IMR-90 (cell line): ENCODE measurements around the gene ANKRD55. TPM values are rescaled to one million over a fixed set of nuclear protein-coding genes. Genes with fewer than 3 reads are reported as not detected.

Source experiments
- ATAC-seq: fragments of 200-7000 bp; cut with Tn5 transposase; 2 replicates; pipeline ENCODE4 v1.9.1; 2020; ENCODE audit warnings: low read depth, mild to moderate bottlenecking, moderate library complexity
- BruUV-seq: library from RNA; stranded (reverse); fragments of 400-500 nt; replicated peaks from 2 replicates; lab custom pipeline; 2021; lab: Mats Ljungman, UMichigan
- CTCF ChIA-PET: fragments of 300-600 bp; formaldehyde crosslinking; extraction: SDS; loops from one replicate; lab custom pipeline; 2021; ENCODE audit warnings: antibody characterized with exemption; lab: Yijun Ruan, JAX
- POLR2A ChIA-PET: fragments of 300-600 bp; sonication (Branson Sonifier 250); formaldehyde crosslinking; loops from one replicate; lab custom pipeline; 2022; ENCODE audit warnings: antibody characterized with exemption; ENCODE audit not compliant: unreplicated experiment; lab: Charles Lee
- DNase-seq: peaks from one replicate; pipeline ENCODE4 v3.0.0; 2013
- H2AFZ ChIP-seq: replicated peaks from 2 replicates; pipeline ENCODE3; 2013; ENCODE audit warnings: low read length, mild to moderate bottlenecking; ENCODE audit not compliant: poor library complexity
- H2AK5ac ChIP-seq: 2 replicates; pipeline ENCODE4 v1.6.1; 2013; ENCODE audit warnings: low read depth, low read length, inconsistent platforms
- H2AK9ac ChIP-seq: replicated peaks from 2 replicates; pipeline ENCODE3; 2013; ENCODE audit warnings: mild to moderate bottlenecking, low read depth, low read length, moderate library complexity; ENCODE audit not compliant: poor library complexity
- H2BK120ac ChIP-seq: 2 replicates; pipeline ENCODE4 v1.6.1; 2013; ENCODE audit warnings: low read depth, low read length, inconsistent platforms
- H2BK15ac ChIP-seq: 3 replicates; pipeline ENCODE4 v1.6.1; 2013; ENCODE audit warnings: low read depth, low read length, inconsistent platforms
- H2BK20ac ChIP-seq: 2 replicates; pipeline ENCODE4 v1.6.1; 2013; ENCODE audit warnings: low read depth, mild to moderate bottlenecking, inconsistent platforms, low read length, moderate library complexity
- H2BK5ac ChIP-seq: 2 replicates; pipeline ENCODE4 v1.6.1; 2013; ENCODE audit warnings: mild to moderate bottlenecking, low read depth, low read length, inconsistent platforms; ENCODE audit not compliant: poor library complexity, severe bottlenecking
- H3K14ac ChIP-seq: replicated peaks from 2 replicates; pipeline ENCODE4 v1.6.1; 2013; ENCODE audit warnings: low read depth, low read length, inconsistent platforms
- H3K18ac ChIP-seq: 2 replicates; pipeline ENCODE4 v1.6.1; 2013; ENCODE audit warnings: low read depth, low read length, control low read depth
- H3K23ac ChIP-seq: 2 replicates; pipeline ENCODE4 v1.6.1; 2013; ENCODE audit warnings: low read depth, low read length, inconsistent platforms
- H3K27ac ChIP-seq: 2 replicates; pipeline ENCODE4 v1.5.1; 2013; ENCODE audit warnings: mild to moderate bottlenecking, control low read depth, low read length; ENCODE audit not compliant: insufficient read depth
- H3K27me3 ChIP-seq: 2 replicates; pipeline ENCODE4 v1.6.1; 2013; ENCODE audit warnings: low read length; ENCODE audit not compliant: control insufficient read depth, insufficient read depth
- H3K36me3 ChIP-seq: 2 replicates; pipeline ENCODE4 v1.6.1; 2013; ENCODE audit warnings: low read length, mixed read lengths; ENCODE audit not compliant: control insufficient read depth, insufficient read depth
- H3K4ac ChIP-seq: 2 replicates; pipeline ENCODE4 v1.6.1; 2013; ENCODE audit warnings: low read depth, low read length, inconsistent platforms
- H3K4me1 ChIP-seq: 2 replicates; pipeline ENCODE4 v1.6.1; 2013; ENCODE audit warnings: low read length, mixed read lengths; ENCODE audit not compliant: control insufficient read depth, insufficient read depth
- H3K4me2 ChIP-seq: 2 replicates; pipeline ENCODE4 v1.6.1; 2013; ENCODE audit warnings: low read depth, mild to moderate bottlenecking, control low read depth, low read length, moderate library complexity
- H3K4me3 ChIP-seq: 2 replicates; pipeline ENCODE4 v1.5.1; 2013; ENCODE audit warnings: low read depth, mild to moderate bottlenecking, control low read depth, low read length, moderate library complexity; ENCODE audit not compliant: insufficient read depth
- H3K56ac ChIP-seq: 2 replicates; pipeline ENCODE4 v1.6.1; 2013; ENCODE audit warnings: low read length, inconsistent platforms; ENCODE audit not compliant: insufficient read depth; ENCODE audit errors: extremely low read depth
- H3K79me1 ChIP-seq, 2 experiments: 2 replicates each; pipeline ENCODE4 v1.6.1; 2013; ENCODE audit warnings: low read length in 2 of 2, inconsistent platforms in 1 of 2, low read depth in 1 of 2
- H3K9ac ChIP-seq: 2 replicates; pipeline ENCODE4 v1.6.1; 2013; ENCODE audit warnings: low read depth, low read length, control low read depth
- H3K9me1 ChIP-seq: 2 replicates; pipeline ENCODE4 v1.6.1; 2013; ENCODE audit warnings: low read length, inconsistent platforms; ENCODE audit not compliant: insufficient read depth
- H3K9me3 ChIP-seq: 2 replicates; pipeline ENCODE4 v1.6.1; 2013; ENCODE audit warnings: low read length; ENCODE audit not compliant: control insufficient read depth, insufficient read depth
- H4K20me1 ChIP-seq: 2 replicates; pipeline ENCODE4 v1.6.1; 2013; ENCODE audit warnings: low read length, inconsistent platforms; ENCODE audit not compliant: insufficient read depth
- H4K5ac ChIP-seq: 2 replicates; pipeline ENCODE4 v1.6.1; 2013; ENCODE audit warnings: mild to moderate bottlenecking, low read depth, low read length, control low read depth
- H4K8ac ChIP-seq, 2 experiments: 2 replicates each; pipeline ENCODE4 v1.6.1; 2013; ENCODE audit warnings: low read depth in 2 of 2, low read length in 2 of 2, control low read depth in 1 of 2, inconsistent platforms in 1 of 2
- H4K91ac ChIP-seq: 2 replicates; pipeline ENCODE4 v1.6.1; 2013; ENCODE audit warnings: low read depth, low read length, inconsistent platforms; ENCODE audit not compliant: insufficient read depth
- FOS ChIP-seq: fragments of 150-350 bp; IDR thresholded peaks from 2 replicates; pipeline ENCODE4 v1.6.1; 2016; ENCODE audit warnings: low read depth, low read length
- MAFK ChIP-seq: IDR thresholded peaks from 2 replicates; pipeline ENCODE4 v1.6.1; 2012; ENCODE audit warnings: low read depth, low read length, improper control_type of control experiment
- MXI1 ChIP-seq: IDR thresholded peaks from 2 replicates; pipeline ENCODE4 v1.6.1; 2012; ENCODE audit warnings: low read depth, mild to moderate bottlenecking, low read length, moderate library complexity, borderline replicate concordance
- NFE2L2 ChIP-seq: fragments of 150-350 bp; IDR thresholded peaks from 2 replicates; pipeline ENCODE4 v1.6.1; 2016; ENCODE audit warnings: low read depth, mild to moderate bottlenecking, low read length
- POLR2A ChIP-seq: IDR thresholded peaks from 2 replicates; pipeline ENCODE4 v1.6.1; 2012; ENCODE audit warnings: mild to moderate bottlenecking, low read depth, low read length
- RCOR1 ChIP-seq: IDR thresholded peaks from 2 replicates; pipeline ENCODE4 v1.6.1; 2012; ENCODE audit warnings: mild to moderate bottlenecking, low read length, improper control_type of control experiment; ENCODE audit not compliant: insufficient replicate concordance
- RFX5 ChIP-seq: IDR thresholded peaks from 2 replicates; pipeline ENCODE4 v1.8.0; 2012; ENCODE audit warnings: low read depth, mild to moderate bottlenecking, low read length, moderate library complexity
- WGBS, 2 experiments: methylation state at CpG; one replicate each; pipeline versions ENCODE4 v1.1.5 to v1.1.7; 2013; ENCODE audit warnings: missing lambda C conversion rate in 2 of 2; ENCODE audit not compliant: insufficient read length in 1 of 2; ENCODE audit errors: extremely low coverage in 2 of 2; 5-methylcytosine and 5-hydroxymethylcytosine counted together
- dilution Hi-C: fragments of 300-500 bp; cut with HindIII; formaldehyde crosslinking; loops from one replicate; pipeline ENCODE4 v1.14.3; 2018; ENCODE audit warnings: low sequenced_read_pairs; ENCODE audit not compliant: unreplicated experiment
- in situ Hi-C: fragments of 300-500 bp; cut with MboI; formaldehyde crosslinking; loops from 3 replicates; pipeline ENCODE4 v1.14.3; 2019; ENCODE audit warnings: low sequenced_read_pairs, inconsistent platforms, mixed read lengths
- intact Hi-C: fragments of 100-400 bp; cut with micrococcal nuclease; formaldehyde crosslinking; loops from 2 replicates; pipeline ENCODE4 v1.10.0; 2022
- polyA plus RNA-seq, 3 experiments: library from polyadenylated mRNA; depleted of rRNA; stranded (reverse); fragments of >200 nt; gene quantifications; 2 replicates each; pipeline ENCODE4 v1.2.3, GENCODE V29; 2012; ENCODE audit warnings: low replicate concordance in 1 of 3
- total RNA-seq: library from RNA; depleted of rRNA; stranded (reverse); fragments of >200 nt; gene quantifications from 2 replicates; pipeline ENCODE4 v1.2.3, GENCODE V29; 2012
- TF ChIP-seq, protein P1 (sequence below): conservative IDR thresholded peaks from 2 replicates; pipeline ENCODE4 v1.5.1; 2012; ENCODE audit warnings: mild to moderate bottlenecking, low read depth, low read length, improper control_type of control experiment
- TF ChIP-seq, protein P2 (sequence below): fragments of 150-350 bp; IDR thresholded peaks from 2 replicates; pipeline ENCODE4 v1.6.1; 2016; ENCODE audit warnings: low read depth, mild to moderate bottlenecking, low read length, moderate library complexity, borderline replicate concordance
- TF ChIP-seq, protein P3 (sequence below): fragments of 150-350 bp; IDR thresholded peaks from 2 replicates; pipeline ENCODE4 v1.6.1; 2017; ENCODE audit warnings: mild to moderate bottlenecking, antibody characterized with exemption, low read length, low read depth

Gene ANKRD55
- total and polyA plus RNA-seq, 2 of the 4 experiments (the other 2 are of a cell fraction), result not detected

DNA sequence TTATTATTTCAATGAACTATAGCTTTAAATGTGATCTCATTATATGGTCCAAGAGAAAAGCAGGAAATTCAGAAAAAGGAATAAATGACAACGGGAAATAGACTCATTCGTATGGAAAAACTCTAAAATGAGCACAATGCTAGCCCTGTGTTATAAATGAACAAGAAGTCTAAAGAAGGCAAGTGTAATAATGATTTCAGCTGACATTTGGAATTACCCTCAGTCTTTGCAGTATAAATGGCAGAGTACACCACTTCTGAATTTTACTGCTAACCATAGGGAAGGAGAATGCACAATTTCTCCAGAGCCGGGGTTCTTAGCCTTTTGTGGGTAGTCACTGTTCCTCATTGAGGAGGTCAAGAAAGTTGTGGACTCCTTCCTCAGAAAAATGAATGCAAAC is 93.1 kb downstream of the ANKRD55 start:
- no peak overlapping the region for H4K5ac ChIP-seq
- H2AK9ac ChIP-seq, result no peak overlapping the region
- no peak overlapping the region for H2BK120ac ChIP-seq
- H3K56ac ChIP-seq, result no peak overlapping the region
- no peak for DNase-seq
- no peak overlapping the region for H3K27ac ChIP-seq
- no peak overlapping the region for H2BK15ac ChIP-seq
- POLR2A ChIA-PET, result no interaction called here
- H4K8ac ChIP-seq, result no peak overlapping the region
- H3K4me2 ChIP-seq, result no peak overlapping the region
- no peak overlapping the region for H3K18ac ChIP-seq
- H3K36me3 ChIP-seq, result no peaks in the 10 kb centered on the region
- H2BK20ac ChIP-seq, result no peak overlapping the region
- no peak overlapping the region for H4K91ac ChIP-seq
- no peaks in the 10 kb centered on the region for H4K20me1 ChIP-seq
- TF ChIP-seq MAFK (no peak), RCOR1 (no peak), RFX5 (no peak), NFE2L2 (no peak), MXI1 (no peak), FOS (no peak), POLR2A (no peak)
- TF ChIP-seq, protein P1, sequence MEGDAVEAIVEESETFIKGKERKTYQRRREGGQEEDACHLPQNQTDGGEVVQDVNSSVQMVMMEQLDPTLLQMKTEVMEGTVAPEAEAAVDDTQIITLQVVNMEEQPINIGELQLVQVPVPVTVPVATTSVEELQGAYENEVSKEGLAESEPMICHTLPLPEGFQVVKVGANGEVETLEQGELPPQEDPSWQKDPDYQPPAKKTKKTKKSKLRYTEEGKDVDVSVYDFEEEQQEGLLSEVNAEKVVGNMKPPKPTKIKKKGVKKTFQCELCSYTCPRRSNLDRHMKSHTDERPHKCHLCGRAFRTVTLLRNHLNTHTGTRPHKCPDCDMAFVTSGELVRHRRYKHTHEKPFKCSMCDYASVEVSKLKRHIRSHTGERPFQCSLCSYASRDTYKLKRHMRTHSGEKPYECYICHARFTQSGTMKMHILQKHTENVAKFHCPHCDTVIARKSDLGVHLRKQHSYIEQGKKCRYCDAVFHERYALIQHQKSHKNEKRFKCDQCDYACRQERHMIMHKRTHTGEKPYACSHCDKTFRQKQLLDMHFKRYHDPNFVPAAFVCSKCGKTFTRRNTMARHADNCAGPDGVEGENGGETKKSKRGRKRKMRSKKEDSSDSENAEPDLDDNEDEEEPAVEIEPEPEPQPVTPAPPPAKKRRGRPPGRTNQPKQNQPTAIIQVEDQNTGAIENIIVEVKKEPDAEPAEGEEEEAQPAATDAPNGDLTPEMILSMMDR, result no peak
- TF ChIP-seq, protein P2, sequence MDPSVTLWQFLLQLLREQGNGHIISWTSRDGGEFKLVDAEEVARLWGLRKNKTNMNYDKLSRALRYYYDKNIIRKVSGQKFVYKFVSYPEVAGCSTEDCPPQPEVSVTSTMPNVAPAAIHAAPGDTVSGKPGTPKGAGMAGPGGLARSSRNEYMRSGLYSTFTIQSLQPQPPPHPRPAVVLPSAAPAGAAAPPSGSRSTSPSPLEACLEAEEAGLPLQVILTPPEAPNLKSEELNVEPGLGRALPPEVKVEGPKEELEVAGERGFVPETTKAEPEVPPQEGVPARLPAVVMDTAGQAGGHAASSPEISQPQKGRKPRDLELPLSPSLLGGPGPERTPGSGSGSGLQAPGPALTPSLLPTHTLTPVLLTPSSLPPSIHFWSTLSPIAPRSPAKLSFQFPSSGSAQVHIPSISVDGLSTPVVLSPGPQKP, result no peak
- TF ChIP-seq, protein P3, sequence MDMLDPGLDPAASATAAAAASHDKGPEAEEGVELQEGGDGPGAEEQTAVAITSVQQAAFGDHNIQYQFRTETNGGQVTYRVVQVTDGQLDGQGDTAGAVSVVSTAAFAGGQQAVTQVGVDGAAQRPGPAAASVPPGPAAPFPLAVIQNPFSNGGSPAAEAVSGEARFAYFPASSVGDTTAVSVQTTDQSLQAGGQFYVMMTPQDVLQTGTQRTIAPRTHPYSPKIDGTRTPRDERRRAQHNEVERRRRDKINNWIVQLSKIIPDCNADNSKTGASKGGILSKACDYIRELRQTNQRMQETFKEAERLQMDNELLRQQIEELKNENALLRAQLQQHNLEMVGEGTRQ, result no peak
- no peaks in the 10 kb centered on the region for H3K4me1 ChIP-seq
- H3K9ac ChIP-seq, result no peak overlapping the region
- BruUV-seq, result no TSS peak
- in situ Hi-C loops (no loop called here), dilution Hi-C loops (no loop called here), intact Hi-C loops (no loop called here)
- 60% methylated on average over 1 of the region's 3 CpGs; no CpG with 5 or more reads in 1 of the 2 experiments for WGBS, 2 experiments
- no peak overlapping the region for H3K4me3 ChIP-seq
- H3K23ac ChIP-seq, result no peak overlapping the region
- H3K14ac ChIP-seq, result no peak overlapping the region
- no peaks in the 10 kb centered on the region for H3K9me3 ChIP-seq
- H2AK5ac ChIP-seq, result no peak overlapping the region
- H3K4ac ChIP-seq, result no peak overlapping the region
- no peak overlapping the region for H2AFZ ChIP-seq
- no peak for ATAC-seq
- H3K79me1 ChIP-seq, result no peaks in the 10 kb centered on the region
- no peaks in the 10 kb centered on the region for H3K9me1 ChIP-seq
- H3K27me3 ChIP-seq, result no peaks in the 10 kb centered on the region
- H2BK5ac ChIP-seq, result no peak overlapping the region
- CTCF ChIA-PET, result no interaction called here
